Measurements from ENCODE around the gene VRK1. TPM values are rescaled to one million over a fixed set of nuclear protein-coding genes. Genes with fewer than 3 reads are reported as not detected.

Gene VRK1
- polyA plus RNA-seq, 1 of the 3 experiments (the other 2 are of a cell fraction) = 9.1 TPM

GRCh38 chr14:96922986-96923385 is 125.8 kb downstream of the VRK1 start:
- Histone ChIP-seq H4K20me1 (ENCODE audit: insufficient read depth) (no peaks in the 10 kb centered on the region), H3K9me3 (no peaks in the 10 kb centered on the region), H3K36me3 (replicated peaks in 1 of 2; ENCODE audit: control insufficient read depth in 1 of 2, insufficient read depth in 2 of 2, low read length in 1 of 2) (no peaks in the 10 kb centered on the region), H3K9ac (no peak overlapping the region), H3K27ac (ENCODE audit: low read depth in 2 of 2, low read length in 1 of 2) (no peak overlapping the region), H3K27me3 (ENCODE audit: insufficient read depth) (no peaks in the 10 kb centered on the region), H3K4me1 (ENCODE audit: control insufficient read depth in 1 of 2, insufficient read depth in 2 of 2, low read depth in 1 of 2, low read length in 1 of 2) (peaks cover 0 to 10% of the 10 kb centered on the region in 2 experiments; a peak in 2 of 4 replicates), H3K4me2 (no peak overlapping the region), H3K79me2 (ENCODE audit: insufficient read depth) (no peaks in the 10 kb centered on the region), H2AFZ (ENCODE audit: low read depth) (no peak overlapping the region), H3K9me2 (no peaks in the 10 kb centered on the region), H3F3A (replicated peaks; ENCODE audit: insufficient read depth) (no peaks in the 10 kb centered on the region), H3K4me3 (ENCODE audit: low read depth in 2 of 2, low read length in 1 of 2) (no peak overlapping the region)
- WGBS (ENCODE audit: low lambda C conversion rate) = 80% methylated on average over 4 of the region's 8 CpGs
- CTCF ChIA-PET = no interaction called here
- DNase-seq = no peak
- POLR2A ChIA-PET = no interaction called here
- TF ChIP-seq FOXJ3 (CRISPR knock-in tag; IDR thresholded peaks at IDR 0.05) = no peak
- TF ChIP-seq ZBTB33 (IDR thresholded peaks at IDR 0.05; ENCODE audit: borderline replicate concordance, low read depth) = no peak
- TF ChIP-seq MXI1 (IDR thresholded peaks at IDR 0.05; ENCODE audit: low read depth, low read length) = no peak
- TF ChIP-seq EP300 (IDR thresholded peaks at IDR 0.05; ENCODE audit: borderline replicate concordance in 1 of 2, low read depth in 1 of 2, low read length in 1 of 2) = no peak
- no peak for TF ChIP-seq POLR2AphosphoS5 (IDR thresholded peaks at IDR 0.05; ENCODE audit: low read depth, low read length)
- no peak for TF ChIP-seq RAD21 (IDR thresholded peaks at IDR 0.05; ENCODE audit: low read length)
- no peak for TF ChIP-seq RCOR1 (IDR thresholded peaks at IDR 0.05; ENCODE audit: low read length)
- no peak for TF ChIP-seq JUND (IDR thresholded peaks at IDR 0.05)
- no peak for TF ChIP-seq GABPA (IDR thresholded peaks at IDR 0.05; ENCODE audit: low read depth)
- no peak for TF ChIP-seq EZH2phosphoT487 (IDR thresholded peaks at IDR 0.05; ENCODE audit: borderline replicate concordance, low read depth)
- no peak for TF ChIP-seq FOXM1 (IDR thresholded peaks at IDR 0.05; ENCODE audit: low read depth)
- TF ChIP-seq REST (IDR thresholded peaks at IDR 0.05; ENCODE audit: low read depth, low read length) = no peak
- TF ChIP-seq, protein P1, sequence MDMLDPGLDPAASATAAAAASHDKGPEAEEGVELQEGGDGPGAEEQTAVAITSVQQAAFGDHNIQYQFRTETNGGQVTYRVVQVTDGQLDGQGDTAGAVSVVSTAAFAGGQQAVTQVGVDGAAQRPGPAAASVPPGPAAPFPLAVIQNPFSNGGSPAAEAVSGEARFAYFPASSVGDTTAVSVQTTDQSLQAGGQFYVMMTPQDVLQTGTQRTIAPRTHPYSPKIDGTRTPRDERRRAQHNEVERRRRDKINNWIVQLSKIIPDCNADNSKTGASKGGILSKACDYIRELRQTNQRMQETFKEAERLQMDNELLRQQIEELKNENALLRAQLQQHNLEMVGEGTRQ (IDR thresholded peaks at IDR 0.05; ENCODE audit: borderline replicate concordance, low read depth, low read length) = no peak
- TF ChIP-seq USF1 (IDR thresholded peaks at IDR 0.05; ENCODE audit: borderline replicate concordance, low read depth) = no peak
- no peak for TF ChIP-seq RFX5 (IDR thresholded peaks at IDR 0.05; ENCODE audit: low read length)
- TF ChIP-seq NRF1 (IDR thresholded peaks at IDR 0.05; ENCODE audit: low read depth, low read length) = no peak
- no peak for TF ChIP-seq ELF1 (IDR thresholded peaks at IDR 0.05)

Measured in SK-N-SH (cell line).